MM.1S (cell line): ENCODE measurements around the gene ADD1.

Experiments
- DNase-seq: peaks from one replicate; pipeline ENCODE4 v3.0.0-alpha.2; 2015
- H2AFZ ChIP-seq: fragments of 300-600 bp; sonication (generic); 2 replicates; pipeline ENCODE4 v1.6.0; 2016; ENCODE audit warnings: antibody characterized with exemption, low read length
- H3F3A ChIP-seq: fragments of 300-600 bp; sonication (generic); 2 replicates; pipeline ENCODE4 v1.6.1; 2016; ENCODE audit warnings: mild to moderate bottlenecking, antibody characterized with exemption, low read length, moderate library complexity, mixed read lengths; ENCODE audit not compliant: insufficient read depth
- H3K27ac ChIP-seq: fragments of 300-600 bp; sonication (generic); 2 replicates; pipeline ENCODE4 v1.5.1; 2016; ENCODE audit warnings: mild to moderate bottlenecking, low read length
- H3K27me3 ChIP-seq: fragments of 300-600 bp; sonication (generic); replicated peaks from 2 replicates; pipeline ENCODE4 v1.6.0; 2016; ENCODE audit warnings: low read length; ENCODE audit not compliant: insufficient read depth
- H3K36me3 ChIP-seq: fragments of 300-600 bp; sonication (generic); replicated peaks from 2 replicates; pipeline ENCODE4 v1.6.1; 2016; ENCODE audit warnings: mild to moderate bottlenecking, low read length, mixed read lengths; ENCODE audit not compliant: insufficient read depth
- H3K4me1 ChIP-seq: fragments of 300-600 bp; sonication (generic); 2 replicates; pipeline ENCODE4 v1.6.1; 2016; ENCODE audit warnings: low read length, mixed read lengths
- H3K4me2 ChIP-seq: fragments of 300-600 bp; sonication (generic); 2 replicates; pipeline ENCODE4 v1.6.0; 2016; ENCODE audit warnings: low read depth, low read length
- H3K4me3 ChIP-seq: fragments of 300-600 bp; sonication (generic); 2 replicates; pipeline ENCODE4 v1.5.1; 2016; ENCODE audit warnings: low read length, mixed read lengths
- H3K79me2 ChIP-seq: fragments of 300-600 bp; sonication (generic); 2 replicates; pipeline ENCODE4 v1.6.1; 2016; ENCODE audit warnings: mixed run types, low read length, mixed read lengths
- H3K9ac ChIP-seq: fragments of 300-600 bp; sonication (generic); 2 replicates; pipeline ENCODE4 v1.6.1; 2016; ENCODE audit warnings: low read length, mixed read lengths
- H3K9me2 ChIP-seq: fragments of 300-600 bp; sonication (generic); replicated peaks from 2 replicates; pipeline ENCODE4 v1.6.1; 2016; ENCODE audit warnings: mild to moderate bottlenecking, low read length, mixed read lengths; ENCODE audit not compliant: insufficient read depth
- H3K9me3 ChIP-seq: fragments of 300-600 bp; sonication (generic); replicated peaks from 2 replicates; pipeline ENCODE4 v1.6.1; 2016; ENCODE audit warnings: mild to moderate bottlenecking, low read length, mixed read lengths; ENCODE audit not compliant: insufficient read depth
- H4K20me1 ChIP-seq: fragments of 300-600 bp; sonication (generic); 2 replicates; pipeline ENCODE4 v1.6.1; 2016; ENCODE audit warnings: mild to moderate bottlenecking, low read length, moderate library complexity, mixed read lengths; ENCODE audit not compliant: insufficient read depth
- EZH2 ChIP-seq: fragments of 300-600 bp; sonication (generic); optimal IDR thresholded peaks from 2 replicates; pipeline ENCODE3; 2017; ENCODE audit warnings: low read depth, mild to moderate bottlenecking, antibody characterized with exemption, low read length, mixed read lengths
- EZH2phosphoT487 ChIP-seq: fragments of 300-600 bp; sonication (generic); IDR thresholded peaks from 2 replicates; pipeline ENCODE4 v1.6.1; 2018; ENCODE audit warnings: antibody characterized with exemption, low read length
- TF ChIP-seq, protein P1 (sequence below): fragments of 300-600 bp; sonication (generic); IDR thresholded peaks from 2 replicates; pipeline ENCODE4 v1.5.1; 2016; ENCODE audit warnings: antibody characterized with exemption, low read length, mixed read lengths

ADD1 gene

DNA sequence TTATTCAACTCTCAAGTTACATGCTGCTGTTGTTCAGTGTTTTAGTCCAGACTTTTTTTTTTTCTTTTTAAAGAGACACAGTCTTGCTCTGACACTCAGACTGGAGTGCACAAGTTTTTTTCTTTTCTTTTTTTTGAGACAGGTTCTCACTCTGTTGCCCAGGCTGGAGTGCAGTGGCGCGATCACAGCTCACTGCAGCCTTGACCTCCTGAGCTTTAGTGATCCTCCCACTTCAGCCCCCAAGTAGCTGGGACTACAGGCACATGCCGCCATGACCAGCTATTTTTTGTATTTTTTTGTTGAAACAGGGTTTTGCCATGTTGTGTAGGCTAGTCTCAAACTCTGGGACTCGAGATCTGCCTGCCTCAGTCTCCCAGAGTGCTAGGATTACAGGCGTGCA is 11.9 kb downstream of the ADD1 start:
- H3F3A ChIP-seq, result peaks cover 3% of the 10 kb centered on the region; the same call in 1 of the 2 replicates
- no peak overlapping the region for H3K27ac ChIP-seq
- H2AFZ ChIP-seq, result no peak overlapping the region
- TF ChIP-seq, protein P1, sequence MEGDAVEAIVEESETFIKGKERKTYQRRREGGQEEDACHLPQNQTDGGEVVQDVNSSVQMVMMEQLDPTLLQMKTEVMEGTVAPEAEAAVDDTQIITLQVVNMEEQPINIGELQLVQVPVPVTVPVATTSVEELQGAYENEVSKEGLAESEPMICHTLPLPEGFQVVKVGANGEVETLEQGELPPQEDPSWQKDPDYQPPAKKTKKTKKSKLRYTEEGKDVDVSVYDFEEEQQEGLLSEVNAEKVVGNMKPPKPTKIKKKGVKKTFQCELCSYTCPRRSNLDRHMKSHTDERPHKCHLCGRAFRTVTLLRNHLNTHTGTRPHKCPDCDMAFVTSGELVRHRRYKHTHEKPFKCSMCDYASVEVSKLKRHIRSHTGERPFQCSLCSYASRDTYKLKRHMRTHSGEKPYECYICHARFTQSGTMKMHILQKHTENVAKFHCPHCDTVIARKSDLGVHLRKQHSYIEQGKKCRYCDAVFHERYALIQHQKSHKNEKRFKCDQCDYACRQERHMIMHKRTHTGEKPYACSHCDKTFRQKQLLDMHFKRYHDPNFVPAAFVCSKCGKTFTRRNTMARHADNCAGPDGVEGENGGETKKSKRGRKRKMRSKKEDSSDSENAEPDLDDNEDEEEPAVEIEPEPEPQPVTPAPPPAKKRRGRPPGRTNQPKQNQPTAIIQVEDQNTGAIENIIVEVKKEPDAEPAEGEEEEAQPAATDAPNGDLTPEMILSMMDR, result no peak
- TF ChIP-seq EZH2 (no peak), EZH2phosphoT487 (no peak)
- H3K9ac ChIP-seq, result no peak overlapping the region
- H3K27me3 ChIP-seq, result no peaks in the 10 kb centered on the region
- H3K4me3 ChIP-seq, result no peak overlapping the region
- H3K4me2 ChIP-seq, result no peak overlapping the region
- H4K20me1 ChIP-seq, result peaks cover 13% of the 10 kb centered on the region; the same call in 1 of the 2 replicates
- peaks cover 3% of the 10 kb centered on the region; the same call in 1 of the 2 replicates for H3K36me3 ChIP-seq
- DNase-seq, result no peak
- H3K9me3 ChIP-seq, result no peaks in the 10 kb centered on the region
- peaks cover 94% of the 10 kb centered on the region for H3K79me2 ChIP-seq
- H3K9me2 ChIP-seq, result no peaks in the 10 kb centered on the region
- H3K4me1 ChIP-seq, result peaks cover 4% of the 10 kb centered on the region; the same call in 1 of the 2 replicates

DNA sequence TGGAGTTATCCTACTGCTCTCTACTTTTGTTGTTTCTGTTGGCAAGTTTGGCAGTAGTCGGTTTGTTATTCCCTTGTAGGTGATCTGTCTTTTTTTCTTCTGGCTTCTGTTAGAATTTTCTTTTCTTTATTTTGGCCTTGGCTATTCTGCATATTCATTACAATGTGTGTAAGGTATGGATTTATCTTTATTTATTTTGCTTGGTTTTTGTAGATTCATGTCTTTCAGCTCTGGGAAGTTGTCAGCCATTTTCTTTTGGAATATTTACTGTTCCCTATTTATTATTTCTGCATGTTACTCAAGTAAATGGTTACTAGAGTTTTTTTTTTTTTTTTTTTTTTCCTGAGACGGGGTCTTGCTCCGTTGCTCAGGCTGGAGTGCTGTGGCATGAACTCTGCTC is 12.6 kb downstream of the ADD1 start:
- Histone ChIP-seq H3K9me3 (no peaks in the 10 kb centered on the region), H3F3A (peaks cover 3% of the 10 kb centered on the region; the same call in 1 of the 2 replicates), H3K4me1 (peaks cover 5% of the 10 kb centered on the region; the same call in 1 of the 2 replicates), H3K79me2 (peaks cover 94% of the 10 kb centered on the region), H3K36me3 (peaks cover 3% of the 10 kb centered on the region; the same call in 1 of the 2 replicates), H3K4me3 (no peak overlapping the region), H2AFZ (no peak overlapping the region), H3K27me3 (no peaks in the 10 kb centered on the region), H3K9ac (no peak overlapping the region), H3K4me2 (no peak overlapping the region), H3K27ac (no peak overlapping the region), H4K20me1 (peaks cover 16% of the 10 kb centered on the region; the same call in 1 of the 2 replicates), H3K9me2 (no peaks in the 10 kb centered on the region)
- no peak for DNase-seq
- TF ChIP-seq, protein P1, result no peak
- TF ChIP-seq EZH2, result no peak
- no peak for TF ChIP-seq EZH2phosphoT487

DNA sequence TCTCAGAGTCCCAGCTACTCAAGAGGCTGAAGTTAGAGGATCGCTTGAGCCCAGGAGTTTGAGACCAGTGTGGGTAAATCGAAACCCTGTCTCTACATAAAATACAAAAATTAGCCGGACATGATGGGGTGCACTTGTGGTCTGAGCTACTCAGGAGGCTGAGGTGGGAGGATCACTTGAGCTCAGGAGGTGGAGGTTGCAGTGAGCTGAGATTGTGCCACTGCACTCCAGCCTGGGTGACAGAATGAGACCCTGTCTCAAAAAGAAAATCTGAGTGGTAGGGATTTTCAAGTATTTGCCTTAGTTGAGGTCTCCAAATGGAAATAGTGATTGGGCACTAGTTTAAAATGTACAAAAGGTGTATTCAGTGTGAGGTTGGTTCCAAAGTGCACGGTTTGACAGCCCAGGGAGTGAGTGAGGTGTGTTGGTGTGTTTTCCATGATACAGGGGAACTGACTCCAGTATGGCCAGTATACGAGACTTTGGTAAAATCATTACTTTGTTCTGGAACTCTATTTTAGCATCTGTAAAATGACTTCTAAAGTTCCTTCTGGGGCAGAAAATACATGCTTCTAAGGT is 13.8 kb downstream of the ADD1 start:
- no peak for DNase-seq
- H3K4me1 ChIP-seq, result peaks cover 17% of the 10 kb centered on the region

More for the DNA sequence above, 13.8 kb downstream of the ADD1 start:
- Histone ChIP-seq H3K9me2 (no peaks in the 10 kb centered on the region), H3K27me3 (no peaks in the 10 kb centered on the region), H3K4me2 (no peak overlapping the region), H2AFZ (no peak overlapping the region), H3K9ac (no peak overlapping the region), H3F3A (peaks cover 9% of the 10 kb centered on the region), H3K27ac (no peak overlapping the region), H3K4me3 (no peak overlapping the region), H3K9me3 (no peaks in the 10 kb centered on the region), H3K36me3 (peaks cover 3% of the 10 kb centered on the region; the same call in 1 of the 2 replicates), H4K20me1 (peaks cover 26% of the 10 kb centered on the region), H3K79me2 (peaks cover 96% of the 10 kb centered on the region)
- TF ChIP-seq EZH2 (no peak), EZH2phosphoT487 (no peak)
- TF ChIP-seq, protein P1, result no peak
